HG03095 (cell line): ENCODE data around the gene C6orf62.
"Not testable (repeated sequence)": the region's sequence is repeated elsewhere in the genome, so short reads cannot be mapped to it uniquely, and the experiment has no call there.

Source experiments
- ATAC-seq: cut with Tn5 transposase; IDR thresholded peaks from one replicate; pipeline ENCODE4 v1.9.1; 2021; ENCODE audit warnings: moderate library complexity; ENCODE audit not compliant: unreplicated experiment

C6orf62 gene

GRCh38 chr6:24719125-24719971, at the start of gene C6orf62:
TSS of gene C6orf62 (minus strand) at chr6:24719154. CDS start at chr6:24718668, 486 bp downstream.
- no peak for ATAC-seq

GRCh38 chr6:24768361-24768760, 49.4 kb upstream of the C6orf62 start:
- ATAC-seq, result no peak

GRCh38 chr6:24766680-24767462, 47.9 kb upstream of the C6orf62 start:
- ATAC-seq, result no peak

GRCh38 chr6:24765968-24766367, 47.0 kb upstream of the C6orf62 start:
- not testable (repeated sequence) for ATAC-seq

GRCh38 chr6:24764833-24765828, 46.2 kb upstream of the C6orf62 start:
- not testable (repeated sequence) for ATAC-seq

- ATAC-seq, result no peak
Measured at GRCh38 chr6:24763578-24763977, 44.6 kb upstream of the C6orf62 start.

GRCh38 chr6:24761851-24762250, 42.9 kb upstream of the C6orf62 start:
- no peak for ATAC-seq

- ATAC-seq, result no peak
Measured at GRCh38 chr6:24761193-24761835, 42.4 kb upstream of the C6orf62 start.

- ATAC-seq, result no peak
Measured at GRCh38 chr6:24760210-24760609, 41.3 kb upstream of the C6orf62 start.

GRCh38 chr6:24759718-24760117, 40.8 kb upstream of the C6orf62 start:
- ATAC-seq, result no peak

- no peak for ATAC-seq
Measured at GRCh38 chr6:24757611-24758010, 38.7 kb upstream of the C6orf62 start.

- no peak for ATAC-seq
Measured at GRCh38 chr6:24755279-24755678, 36.3 kb upstream of the C6orf62 start.

- not testable (repeated sequence) for ATAC-seq
Measured at GRCh38 chr6:24754378-24754777, 35.4 kb upstream of the C6orf62 start.

GRCh38 chr6:24753545-24753944, 34.6 kb upstream of the C6orf62 start:
- no peak for ATAC-seq

GRCh38 chr6:24752917-24753492, 34.1 kb upstream of the C6orf62 start:
- no peak for ATAC-seq

GRCh38 chr6:24752503-24752902, 33.5 kb upstream of the C6orf62 start:
- ATAC-seq, result no peak

- not testable (repeated sequence) for ATAC-seq
Measured at GRCh38 chr6:24750878-24751277, 31.9 kb upstream of the C6orf62 start.

GRCh38 chr6:24749297-24749696, 30.3 kb upstream of the C6orf62 start:
- ATAC-seq, result no peak

GRCh38 chr6:24744911-24745310, 26.0 kb upstream of the C6orf62 start:
- no peak for ATAC-seq

GRCh38 chr6:24743944-24744335, 25.0 kb upstream of the C6orf62 start:
- ATAC-seq, result peak; percentile 46
